ENCODE measurements around the gene CHST8.
"Not testable (repeated sequence)": the region's sequence is repeated elsewhere in the genome, so short reads cannot be mapped to it uniquely, and the experiment has no call there.

Gene CHST8

GRCh38 chr19:33693678-33694077 is 71.9 kb downstream of the CHST8 start:
- peaks cover 4% of the 10 kb centered on the region for H3K36me3 ChIP-seq (ENCODE audit: control insufficient read depth, insufficient read depth, low read length)
- H3K4me3 ChIP-seq (ENCODE audit: low read depth, low read length): no peak overlapping the region
- no peak overlapping the region for H3K27ac ChIP-seq (ENCODE audit: low read depth, low read length)
- no peak overlapping the region for H3K9ac ChIP-seq (ENCODE audit: low read depth, low read length)
- H3K27me3 ChIP-seq (ENCODE audit: control insufficient read depth, insufficient read depth, low read length): no peaks in the 10 kb centered on the region
- no peaks in the 10 kb centered on the region for H3K4me1 ChIP-seq (ENCODE audit: control insufficient read depth, insufficient read depth, low read length)
- no peaks in the 10 kb centered on the region for H3K9me3 ChIP-seq (ENCODE audit: control insufficient read depth, insufficient read depth, low read length)

- not testable (repeated sequence) for H3K9me3 ChIP-seq (ENCODE audit: control insufficient read depth, insufficient read depth, low read length); H3K36me3 ChIP-seq (ENCODE audit: control insufficient read depth, insufficient read depth, low read length); H3K9ac ChIP-seq (ENCODE audit: low read depth, low read length); H3K27me3 ChIP-seq (ENCODE audit: control insufficient read depth, insufficient read depth, low read length); H3K4me1 ChIP-seq (ENCODE audit: control insufficient read depth, insufficient read depth, low read length); H3K27ac ChIP-seq (ENCODE audit: low read depth, low read length); H3K4me3 ChIP-seq (ENCODE audit: low read depth, low read length)
Observed at GRCh38 chr19:33695547-33695946, 73.8 kb downstream of the CHST8 start.

DNA sequence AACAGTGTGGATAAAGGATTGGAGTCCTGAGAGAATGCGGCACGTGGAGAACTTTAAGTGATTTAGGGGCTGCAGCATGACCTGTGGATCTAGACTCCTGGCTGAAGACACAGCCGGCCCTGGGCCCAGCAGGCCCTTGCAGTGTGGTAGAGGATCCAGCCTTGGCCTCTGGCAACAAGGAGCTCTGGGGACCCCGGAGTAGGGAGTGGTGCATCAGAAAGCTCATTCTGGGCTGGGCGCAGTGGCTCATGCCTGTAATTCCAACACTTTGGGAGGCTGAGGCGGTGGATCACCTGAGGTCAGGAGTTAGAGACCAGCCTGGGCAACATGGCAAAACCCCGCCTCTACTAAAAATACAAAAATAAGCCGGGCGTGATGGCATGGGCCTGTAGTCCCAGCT is 76.0 kb downstream of the CHST8 start:
- Histone ChIP-seq H3K9me3 (ENCODE audit: control insufficient read depth, insufficient read depth, low read length) (no peaks in the 10 kb centered on the region), H3K36me3 (ENCODE audit: control insufficient read depth, insufficient read depth, low read length) (no peaks in the 10 kb centered on the region), H3K27ac (ENCODE audit: low read depth, low read length) (no peak overlapping the region), H3K4me1 (ENCODE audit: control insufficient read depth, insufficient read depth, low read length) (0 out of 2 replicates have a peak, but pooled peaks cover 2% of the 10 kb centered on the region), H3K4me3 (ENCODE audit: low read depth, low read length) (no peak overlapping the region), H3K9ac (ENCODE audit: low read depth, low read length) (no peak overlapping the region), H3K27me3 (ENCODE audit: control insufficient read depth, insufficient read depth, low read length) (no peaks in the 10 kb centered on the region)

- Histone ChIP-seq H3K27ac (ENCODE audit: low read depth, low read length) (no peak overlapping the region), H3K4me1 (ENCODE audit: control insufficient read depth, insufficient read depth, low read length) (0 out of 2 replicates have a peak, but pooled peaks cover 2% of the 10 kb centered on the region), H3K4me3 (ENCODE audit: low read depth, low read length) (no peak overlapping the region), H3K9ac (ENCODE audit: low read depth, low read length) (no peak overlapping the region), H3K9me3 (ENCODE audit: control insufficient read depth, insufficient read depth, low read length) (no peaks in the 10 kb centered on the region), H3K27me3 (ENCODE audit: control insufficient read depth, insufficient read depth, low read length) (no peaks in the 10 kb centered on the region), H3K36me3 (ENCODE audit: control insufficient read depth, insufficient read depth, low read length) (no peaks in the 10 kb centered on the region)
Observed at GRCh38 chr19:33698576-33699435, 77.1 kb downstream of the CHST8 start.

GRCh38 chr19:33699754-33700407 is 78.1 kb downstream of the CHST8 start:
- Histone ChIP-seq H3K9me3 (ENCODE audit: control insufficient read depth, insufficient read depth, low read length) (no peaks in the 10 kb centered on the region), H3K27ac (ENCODE audit: low read depth, low read length) (no peak overlapping the region), H3K9ac (ENCODE audit: low read depth, low read length) (no peak overlapping the region), H3K4me3 (ENCODE audit: low read depth, low read length) (no peak overlapping the region), H3K4me1 (ENCODE audit: control insufficient read depth, insufficient read depth, low read length) (0 out of 2 replicates have a peak, but pooled peaks cover 2% of the 10 kb centered on the region), H3K27me3 (ENCODE audit: control insufficient read depth, insufficient read depth, low read length) (no peaks in the 10 kb centered on the region), H3K36me3 (ENCODE audit: control insufficient read depth, insufficient read depth, low read length) (no peaks in the 10 kb centered on the region)

DNA sequence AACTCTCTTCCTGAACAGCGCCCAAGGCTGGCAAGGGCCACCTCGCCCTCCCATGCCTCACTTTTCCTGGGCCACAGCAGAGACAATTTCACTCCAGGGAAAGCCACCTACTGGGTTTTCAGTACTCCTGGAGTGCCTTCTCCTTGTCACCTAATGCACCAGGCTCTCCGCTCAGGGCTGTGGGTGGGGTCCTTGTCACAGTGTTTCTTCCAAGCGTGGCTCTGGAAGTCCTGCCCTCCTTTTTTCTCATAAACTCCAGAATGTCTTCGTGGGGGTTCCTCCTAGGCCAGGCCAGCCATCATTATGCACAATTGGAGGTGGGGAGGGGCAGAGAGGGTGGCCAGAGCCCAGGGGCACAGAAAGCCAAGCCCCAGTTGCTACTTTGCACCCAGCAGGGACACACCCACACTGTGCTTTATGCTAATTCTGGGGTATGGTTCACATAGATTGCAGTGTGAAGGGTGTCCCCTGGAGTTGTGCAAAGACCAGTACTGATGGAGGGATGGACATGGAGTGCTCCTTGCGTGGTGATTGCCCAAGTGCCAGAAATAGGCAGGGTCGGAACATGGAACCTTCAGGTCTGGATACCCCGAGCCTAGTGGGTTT is 78.8 kb downstream of the CHST8 start:
- H3K9ac ChIP-seq (ENCODE audit: low read depth, low read length): no peak overlapping the region
- 0 out of 2 replicates have a peak, but pooled peaks cover 2% of the 10 kb centered on the region for H3K4me1 ChIP-seq (ENCODE audit: control insufficient read depth, insufficient read depth, low read length)
- no peak overlapping the region for H3K4me3 ChIP-seq (ENCODE audit: low read depth, low read length)

GRCh38 chr19:33701565-33701964 is 79.8 kb downstream of the CHST8 start:
- Histone ChIP-seq H3K4me1 (ENCODE audit: control insufficient read depth, insufficient read depth, low read length) (0 out of 2 replicates have a peak, but pooled peaks cover 2% of the 10 kb centered on the region), H3K27me3 (ENCODE audit: control insufficient read depth, insufficient read depth, low read length) (no peaks in the 10 kb centered on the region), H3K4me3 (ENCODE audit: low read depth, low read length) (no peak overlapping the region)

More for the DNA sequence above, 78.8 kb downstream of the CHST8 start:
- Histone ChIP-seq H3K9me3 (ENCODE audit: control insufficient read depth, insufficient read depth, low read length) (no peaks in the 10 kb centered on the region), H3K27me3 (ENCODE audit: control insufficient read depth, insufficient read depth, low read length) (no peaks in the 10 kb centered on the region), H3K27ac (ENCODE audit: low read depth, low read length) (no peak overlapping the region), H3K36me3 (ENCODE audit: control insufficient read depth, insufficient read depth, low read length) (no peaks in the 10 kb centered on the region)

GRCh38 chr19:33702606-33703437 is 81.1 kb downstream of the CHST8 start:
- Histone ChIP-seq H3K9ac (ENCODE audit: low read depth, low read length) (no peak overlapping the region), H3K9me3 (ENCODE audit: control insufficient read depth, insufficient read depth, low read length) (no peaks in the 10 kb centered on the region), H3K36me3 (ENCODE audit: control insufficient read depth, insufficient read depth, low read length) (no peaks in the 10 kb centered on the region), H3K4me3 (ENCODE audit: low read depth, low read length) (no peak overlapping the region), H3K27ac (ENCODE audit: low read depth, low read length) (no peak overlapping the region), H3K4me1 (ENCODE audit: control insufficient read depth, insufficient read depth, low read length) (0 out of 2 replicates have a peak, but pooled peaks cover 2% of the 10 kb centered on the region), H3K27me3 (ENCODE audit: control insufficient read depth, insufficient read depth, low read length) (no peaks in the 10 kb centered on the region)

More at GRCh38 chr19:33701565-33701964, 79.8 kb downstream of the CHST8 start:
- no peak overlapping the region for H3K27ac ChIP-seq (ENCODE audit: low read depth, low read length)
- H3K9me3 ChIP-seq (ENCODE audit: control insufficient read depth, insufficient read depth, low read length): no peaks in the 10 kb centered on the region
- H3K36me3 ChIP-seq (ENCODE audit: control insufficient read depth, insufficient read depth, low read length): no peaks in the 10 kb centered on the region
- no peak overlapping the region for H3K9ac ChIP-seq (ENCODE audit: low read depth, low read length)

DNA sequence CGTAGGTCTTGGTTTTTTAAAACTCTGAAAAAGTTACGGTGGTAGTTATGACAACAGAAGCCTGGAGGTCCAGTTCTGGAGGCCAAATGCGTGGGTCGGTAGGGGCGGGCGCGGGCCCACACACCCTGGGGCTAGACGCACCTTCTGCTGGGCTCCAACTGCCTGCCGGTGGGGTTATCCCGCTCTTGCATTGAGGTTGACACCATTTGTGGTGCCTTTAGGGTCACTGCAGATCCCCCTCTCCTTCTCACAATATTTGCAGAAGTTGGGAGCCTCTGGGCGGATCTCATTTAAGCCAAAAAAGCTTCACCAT is 81.6 kb downstream of the CHST8 start:
- H3K27me3 ChIP-seq (ENCODE audit: control insufficient read depth, insufficient read depth, low read length): no peaks in the 10 kb centered on the region
- H3K27ac ChIP-seq (ENCODE audit: low read depth, low read length): no peak overlapping the region
- no peak overlapping the region for H3K4me3 ChIP-seq (ENCODE audit: low read depth, low read length)
- no peak overlapping the region for H3K9ac ChIP-seq (ENCODE audit: low read depth, low read length)
- peaks cover 2% of the 10 kb centered on the region; the same call in 1 of the 2 replicates for H3K4me1 ChIP-seq (ENCODE audit: control insufficient read depth, insufficient read depth, low read length)
- no peaks in the 10 kb centered on the region for H3K9me3 ChIP-seq (ENCODE audit: control insufficient read depth, insufficient read depth, low read length)
- H3K36me3 ChIP-seq (ENCODE audit: control insufficient read depth, insufficient read depth, low read length): no peaks in the 10 kb centered on the region

DNA sequence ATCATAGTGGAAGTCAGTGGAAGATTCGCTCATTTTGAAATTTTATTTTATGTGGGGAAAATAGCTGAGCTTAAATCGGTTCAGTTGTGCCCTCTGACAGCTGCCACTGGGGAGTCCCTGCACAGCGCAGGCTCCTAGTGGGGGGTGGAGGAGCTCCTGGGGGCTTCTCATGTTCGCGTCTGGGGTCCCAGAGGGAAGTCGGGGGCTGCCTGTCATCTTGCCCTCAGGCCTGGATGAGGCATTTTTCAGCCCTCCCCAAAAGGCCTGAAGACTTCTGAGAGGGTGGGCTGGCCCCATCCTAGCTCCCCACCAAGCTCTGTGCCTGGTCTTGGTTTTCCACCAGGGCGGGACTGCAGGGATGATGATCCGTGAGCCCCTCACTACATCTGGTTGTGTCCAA is 82.1 kb downstream of the CHST8 start:
- Histone ChIP-seq H3K27me3 (ENCODE audit: control insufficient read depth, insufficient read depth, low read length) (no peaks in the 10 kb centered on the region), H3K9ac (ENCODE audit: low read depth, low read length) (no peak overlapping the region), H3K36me3 (ENCODE audit: control insufficient read depth, insufficient read depth, low read length) (no peaks in the 10 kb centered on the region), H3K9me3 (ENCODE audit: control insufficient read depth, insufficient read depth, low read length) (no peaks in the 10 kb centered on the region), H3K27ac (ENCODE audit: low read depth, low read length) (no peak overlapping the region), H3K4me3 (ENCODE audit: low read depth, low read length) (no peak overlapping the region), H3K4me1 (ENCODE audit: control insufficient read depth, insufficient read depth, low read length) (peaks cover 6% of the 10 kb centered on the region; the same call in 1 of the 2 replicates)

Data from HUES48 (cell line).